Liver (tissue), 9 donors: ENCODE data around the gene MPPED2. TPM values are rescaled to one million over a fixed set of nuclear protein-coding genes. Genes with fewer than 3 reads are reported as not detected.

Experiments used
- DNase-seq: peaks from one replicate; pipeline ENCODE4 v3.0.0-alpha.2; 2017; ENCODE audit warnings: low spot score
- H3K27ac ChIP-seq, 2 donors: one replicate each; pipeline ENCODE4 v1.7.0; 2013; ENCODE audit warnings: inconsistent platforms in 2 of 2, low read length in 2 of 2, control low read depth in 1 of 2, low read depth in 1 of 2, mild to moderate bottlenecking in 1 of 2
- H3K27me3 ChIP-seq, 4 donors: one replicate each; pipeline versions ENCODE4 v1.6.1 to v1.7.0; 2013; ENCODE audit warnings: low read length in 3 of 4, inconsistent platforms in 1 of 4, mild to moderate bottlenecking in 1 of 4, moderate library complexity in 1 of 4; ENCODE audit not compliant: control insufficient read depth in 4 of 4, insufficient read depth in 4 of 4
- H3K36me3 ChIP-seq, 4 donors: one replicate each; pipeline versions ENCODE4 v1.6.1 to v1.7.0; 2013; ENCODE audit warnings: low read length in 3 of 4, mild to moderate bottlenecking in 3 of 4, low read depth in 1 of 4, moderate library complexity in 1 of 4; ENCODE audit not compliant: control insufficient read depth in 4 of 4, insufficient read depth in 3 of 4
- H3K4me1 ChIP-seq, 4 donors: one replicate each; pipeline versions ENCODE4 v1.6.1 to v1.7.0; 2013; ENCODE audit warnings: low read length in 3 of 4, mild to moderate bottlenecking in 3 of 4, moderate library complexity in 1 of 4; ENCODE audit not compliant: control insufficient read depth in 4 of 4, insufficient read depth in 4 of 4
- H3K4me3 ChIP-seq, 3 donors: one replicate each; pipeline versions ENCODE4 v1.6.1 to v1.7.0; 2013; ENCODE audit warnings: low read length in 3 of 3, control low read depth in 1 of 3, low read depth in 1 of 3, mild to moderate bottlenecking in 1 of 3
- H3K9ac ChIP-seq, 2 donors: one replicate each; pipeline ENCODE4 v1.7.0; 2013; ENCODE audit warnings: low read length in 2 of 2, mild to moderate bottlenecking in 2 of 2, moderate library complexity in 2 of 2, control low read depth in 1 of 2, low read depth in 1 of 2
- H3K9me3 ChIP-seq, 4 donors: one replicate each; pipeline versions ENCODE4 v1.6.1 to v1.7.0; 2013; ENCODE audit warnings: low read length in 3 of 4; ENCODE audit not compliant: control insufficient read depth in 4 of 4
- CTCF ChIP-seq: fragments of 150-350 bp; IDR thresholded peaks from 2 replicates; pipeline ENCODE4 v1.5.1; 2017; ENCODE audit warnings: improper control_type of control experiment, low read depth, low read length; ENCODE audit not compliant: missing input control
- EGR1 ChIP-seq, 2 donors: IDR thresholded peaks; 2 replicates each; pipeline ENCODE4 v1.6.1; 2016 to 2018; ENCODE audit warnings: antibody characterized with exemption in 2 of 2, low read depth in 2 of 2
- FOXA1 ChIP-seq: IDR thresholded peaks from 2 replicates; pipeline ENCODE4 v1.6.1; 2016; ENCODE audit warnings: antibody characterized with exemption
- FOXA2 ChIP-seq: IDR thresholded peaks from 2 replicates; pipeline ENCODE4 v1.6.1; 2016; ENCODE audit warnings: antibody characterized with exemption
- HNF4A ChIP-seq, 2 donors: conservative IDR thresholded peaks; 2 replicates each; pipeline ENCODE4 v1.6.1; 2016; ENCODE audit warnings: antibody characterized with exemption in 2 of 2, mild to moderate bottlenecking in 2 of 2
- HNF4G ChIP-seq: IDR thresholded peaks from 2 replicates; pipeline ENCODE4 v1.6.1; 2016; ENCODE audit warnings: antibody characterized with exemption
- JUND ChIP-seq, 2 donors: IDR thresholded peaks; 2 replicates each; pipeline ENCODE4 v1.6.1; 2016; ENCODE audit warnings: antibody characterized with exemption in 2 of 2
- MAX ChIP-seq: IDR thresholded peaks from 2 replicates; pipeline ENCODE4 v1.6.1; 2016; ENCODE audit warnings: antibody characterized with exemption
- NR2F2 ChIP-seq: IDR thresholded peaks from 2 replicates; pipeline ENCODE4 v1.6.1; 2016; ENCODE audit warnings: antibody characterized with exemption
- RAD21 ChIP-seq, 2 donors: IDR thresholded peaks; 2 replicates each; pipeline ENCODE4 v1.6.1; 2016; ENCODE audit warnings: antibody characterized with exemption in 2 of 2, mild to moderate bottlenecking in 2 of 2
- REST ChIP-seq: IDR thresholded peaks from 2 replicates; pipeline ENCODE4 v1.6.1; 2016; ENCODE audit warnings: antibody characterized with exemption, mild to moderate bottlenecking
- RXRA ChIP-seq, 2 donors: IDR thresholded peaks; 2 replicates each; pipeline ENCODE4 v1.6.1; 2017 to 2018; ENCODE audit warnings: antibody characterized with exemption in 2 of 2, mild to moderate bottlenecking in 1 of 2
- SP1 ChIP-seq: IDR thresholded peaks from 2 replicates; pipeline ENCODE4 v1.6.1; 2018; ENCODE audit warnings: antibody characterized with exemption, mild to moderate bottlenecking
- TAF1 ChIP-seq: conservative IDR thresholded peaks from 2 replicates; pipeline ENCODE4 v1.6.1; 2016; ENCODE audit warnings: antibody characterized with exemption, mild to moderate bottlenecking
- WGBS: extraction: QIAGEN DNeasy Blood & Tissue Kit; methylation state at CpG from one replicate; pipeline ENCODE4 v1.1.7; 2013; 5-methylcytosine and 5-hydroxymethylcytosine counted together
- polyA plus RNA-seq, 2 donors: library from polyadenylated mRNA; stranded (reverse) in 1 of 2; unstranded in 1 of 2; fragments of 200-250 nt in 1 of 2; fragments of >200 nt in 1 of 2; fragmentation: Nextera tagmentation in 1 of 2; extraction: Ambion mirVana in 1 of 2; gene quantifications; one replicate each; pipeline versions ENCODE4 v1.2.1 to v1.2.3, GENCODE V29; 2013 to 2015
- total RNA-seq, 2 donors: library from RNA; depleted of rRNA; stranded (reverse); fragments of >200 nt; gene quantifications; one replicate each; pipeline ENCODE4 v1.2.3, GENCODE V29; 2014
- TF ChIP-seq, protein P1 (sequence below): IDR thresholded peaks from 2 replicates; pipeline ENCODE4 v1.6.1; 2016; ENCODE audit warnings: antibody characterized with exemption
- TF ChIP-seq, protein P2 (sequence below): IDR thresholded peaks from 2 replicates; pipeline ENCODE4 v1.6.1; 2016; ENCODE audit warnings: antibody characterized with exemption
- donor health status: healthy.
- donor health status: healthy.
- donor health status: healthy.
- donor health status: healthy.
- donor health status: healthy.

The MPPED2 gene
- total and polyA plus RNA-seq, 4 donors: 0.22 to 1.6 (median 0.47) TPM

GRCh38 chr11:30605036-30605605, 19.0 kb upstream of the MPPED2 start (continued):
- TF ChIP-seq REST: no peak
- no peak for TF ChIP-seq RAD21 (IDR thresholded peaks at IDR 0.05)
- no peak for TF ChIP-seq HNF4G
- no peak for TF ChIP-seq EGR1 (IDR thresholded peaks at IDR 0.05; ENCODE audit: low read depth in 2 of 2)

- Histone ChIP-seq H3K9me3 (no peaks in the 10 kb centered on the region), H3K27me3 (no peaks in the 10 kb centered on the region), H3K27ac (no peak overlapping the region), H3K4me1 (no peaks in the 10 kb centered on the region), H3K36me3 (no peaks in the 10 kb centered on the region), H3K9ac (no peak overlapping the region), H3K4me3 (no peak overlapping the region)
- TF ChIP-seq, protein P1, sequence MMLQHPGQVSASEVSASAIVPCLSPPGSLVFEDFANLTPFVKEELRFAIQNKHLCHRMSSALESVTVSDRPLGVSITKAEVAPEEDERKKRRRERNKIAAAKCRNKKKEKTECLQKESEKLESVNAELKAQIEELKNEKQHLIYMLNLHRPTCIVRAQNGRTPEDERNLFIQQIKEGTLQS: no peak
- no peak for TF ChIP-seq FOXA2
- TF ChIP-seq HNF4A (conservative IDR thresholded peaks at IDR 0.05): no peak
- no peak for TF ChIP-seq SP1
- TF ChIP-seq EGR1 (IDR thresholded peaks at IDR 0.05; ENCODE audit: low read depth in 2 of 2): no peak
- TF ChIP-seq, protein P2, sequence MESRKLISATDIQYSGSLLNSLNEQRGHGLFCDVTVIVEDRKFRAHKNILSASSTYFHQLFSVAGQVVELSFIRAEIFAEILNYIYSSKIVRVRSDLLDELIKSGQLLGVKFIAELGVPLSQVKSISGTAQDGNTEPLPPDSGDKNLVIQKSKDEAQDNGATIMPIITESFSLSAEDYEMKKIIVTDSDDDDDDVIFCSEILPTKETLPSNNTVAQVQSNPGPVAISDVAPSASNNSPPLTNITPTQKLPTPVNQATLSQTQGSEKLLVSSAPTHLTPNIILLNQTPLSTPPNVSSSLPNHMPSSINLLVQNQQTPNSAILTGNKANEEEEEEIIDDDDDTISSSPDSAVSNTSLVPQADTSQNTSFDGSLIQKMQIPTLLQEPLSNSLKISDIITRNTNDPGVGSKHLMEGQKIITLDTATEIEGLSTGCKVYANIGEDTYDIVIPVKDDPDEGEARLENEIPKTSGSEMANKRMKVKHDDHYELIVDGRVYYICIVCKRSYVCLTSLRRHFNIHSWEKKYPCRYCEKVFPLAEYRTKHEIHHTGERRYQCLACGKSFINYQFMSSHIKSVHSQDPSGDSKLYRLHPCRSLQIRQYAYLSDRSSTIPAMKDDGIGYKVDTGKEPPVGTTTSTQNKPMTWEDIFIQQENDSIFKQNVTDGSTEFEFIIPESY: no peak
- no peak for TF ChIP-seq REST
- no peak for TF ChIP-seq CTCF
- no peak for TF ChIP-seq FOXA1
- TF ChIP-seq TAF1: no peak
- no peak for TF ChIP-seq NR2F2
- no peak for TF ChIP-seq MAX
- TF ChIP-seq RXRA (IDR thresholded peaks at IDR 0.05): no peak
- TF ChIP-seq JUND (IDR thresholded peaks at IDR 0.05): no peak
- no peak for DNase-seq
- 53% methylated on average over 2 of the region's 2 CpGs for WGBS
These were observed 17.2 kb upstream of the MPPED2 start for GRCh38 chr11:30603357-30603756.
